Peyer's patch (tissue), 4 donors: ENCODE results near the gene HDAC9.

Experiments
- CTCF ChIP-seq, 6 experiments: fragments of 450-650 bp in 4 of 6; fragments of 200-600 bp in 2 of 6; sonication (generic) in 1 of 6; IDR thresholded peaks; one replicate each; pipeline ENCODE4 v1.5.1; 2017 to 2019; ENCODE audit warnings: antibody characterized with exemption in 6 of 6, mild to moderate bottlenecking in 3 of 6, moderate library complexity in 1 of 6
- POLR2A ChIP-seq, 2 donors: fragments of 450-650 bp; IDR thresholded peaks; one replicate each; pipeline ENCODE4 v1.5.1; 2017; ENCODE audit warnings: antibody characterized with exemption in 2 of 2, mild to moderate bottlenecking in 2 of 2, moderate library complexity in 2 of 2

GRCh38 chr7:18900803-18901202 is 405.3 kb downstream of the HDAC9 start:
- TF ChIP-seq CTCF (IDR thresholded peaks at IDR 0.05), result no peak
- no peak for TF ChIP-seq POLR2A (IDR thresholded peaks at IDR 0.05)
